ENCODE data around the gene ARHGAP27.

DNA sequence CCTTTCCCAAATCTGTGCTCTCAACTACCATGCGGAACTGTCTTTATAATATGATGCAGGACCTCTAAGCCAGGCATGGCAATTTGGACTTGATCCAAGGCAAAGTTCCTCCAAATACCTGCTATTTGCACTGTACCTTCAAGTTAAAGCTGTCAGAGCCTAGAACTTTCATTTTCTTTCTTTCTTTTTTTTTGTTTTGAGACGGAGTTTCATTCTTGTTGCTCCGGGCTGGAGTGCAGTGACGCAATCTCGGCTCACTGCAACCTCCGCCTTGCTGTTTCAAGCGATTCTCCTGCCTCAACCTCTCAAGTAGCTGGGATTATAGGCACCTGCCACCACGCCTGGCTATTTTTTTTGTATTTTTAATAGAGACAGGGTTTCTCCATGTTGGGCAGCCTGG, 51.7 kb downstream of the ARHGAP27 start:
- no peak for TF ChIP-seq GATA3 (IDR thresholded peaks at IDR 0.05; ENCODE audit: low read depth, low read length)
- TF ChIP-seq GATA2 (IDR thresholded peaks at IDR 0.05; ENCODE audit: low read depth, low read length) = no peak

Measured in SH-SY5Y (cell line).